H9 (cell line): ENCODE measurements around the gene SOX21. TPM values are rescaled to one million over a fixed set of nuclear protein-coding genes. Genes with fewer than 3 reads are reported as not detected.

Experiments
- DNase-seq: peaks from one replicate; pipeline ENCODE4 v3.0.0-alpha.2; 2017
- H2AFZ ChIP-seq: one replicate; pipeline ENCODE4 v1.6.1; 2013; ENCODE audit warnings: mild to moderate bottlenecking, low read length, control low read depth, moderate library complexity
- H2AK5ac ChIP-seq: 2 replicates; pipeline ENCODE4 v1.6.1; 2013; ENCODE audit warnings: low read length, control low read depth, mixed read lengths; ENCODE audit not compliant: insufficient read length
- H2BK120ac ChIP-seq: one replicate; pipeline ENCODE4 v1.6.1; 2013; ENCODE audit warnings: low read depth, mild to moderate bottlenecking, low read length, control low read depth, inconsistent platforms; ENCODE audit not compliant: poor library complexity, severe bottlenecking
- H2BK12ac ChIP-seq: 2 replicates; pipeline ENCODE4 v1.6.1; 2013; ENCODE audit warnings: low read length, control low read depth, mixed read lengths, low read depth; ENCODE audit not compliant: insufficient read length
- H2BK15ac ChIP-seq: 2 replicates; pipeline ENCODE4 v1.6.1; 2013; ENCODE audit warnings: low read depth, low read length, control low read depth
- H2BK20ac ChIP-seq: one replicate; pipeline ENCODE4 v1.6.1; 2013; ENCODE audit warnings: low read depth, mild to moderate bottlenecking, low read length, control low read depth, inconsistent platforms; ENCODE audit not compliant: poor library complexity, severe bottlenecking
- H2BK5ac ChIP-seq: 2 replicates; pipeline ENCODE4 v1.6.1; 2013; ENCODE audit warnings: low read length, control low read depth, mixed read lengths; ENCODE audit not compliant: insufficient read length
- H3K14ac ChIP-seq: 2 replicates; pipeline ENCODE4 v1.6.1; 2013; ENCODE audit warnings: low read length, control low read depth; ENCODE audit not compliant: insufficient read depth
- H3K18ac ChIP-seq: 2 replicates; pipeline ENCODE4 v1.6.1; 2013; ENCODE audit warnings: low read depth, mild to moderate bottlenecking, mixed read lengths, low read length, control low read depth; ENCODE audit not compliant: insufficient read length
- H3K23ac ChIP-seq: 2 replicates; pipeline ENCODE4 v1.6.1; 2013; ENCODE audit warnings: low read length, control low read depth, mixed read lengths, low read depth; ENCODE audit not compliant: insufficient read length
- H3K23me2 ChIP-seq: 2 replicates; pipeline ENCODE4 v1.6.1; 2013; ENCODE audit warnings: low read depth, mild to moderate bottlenecking, mixed read lengths, low read length, control low read depth; ENCODE audit not compliant: insufficient read length, poor library complexity, severe bottlenecking
- H3K27ac ChIP-seq: 2 replicates; pipeline ENCODE4 v1.5.1; 2013; ENCODE audit warnings: low read length, control low read depth, mixed read lengths, low read depth; ENCODE audit not compliant: insufficient read length
- H3K27me3 ChIP-seq: 2 replicates; pipeline ENCODE4 v1.6.1; 2013; ENCODE audit warnings: low read length, control low read depth, inconsistent platforms; ENCODE audit not compliant: insufficient read depth
- H3K4ac ChIP-seq: 2 replicates; pipeline ENCODE4 v1.6.1; 2013; ENCODE audit warnings: low read depth, mild to moderate bottlenecking, control low read depth, inconsistent platforms, low read length, moderate library complexity
- H3K4me1 ChIP-seq: 2 replicates; pipeline ENCODE4 v1.6.1; 2013; ENCODE audit warnings: low read length, control low read depth, inconsistent platforms; ENCODE audit not compliant: insufficient read depth
- H3K4me2 ChIP-seq: 2 replicates; pipeline ENCODE4 v1.6.1; 2013; ENCODE audit warnings: low read length, control low read depth, mixed read lengths; ENCODE audit not compliant: insufficient read length, insufficient read depth
- H3K56ac ChIP-seq: 2 replicates; pipeline ENCODE4 v1.6.1; 2013; ENCODE audit warnings: low read depth, mild to moderate bottlenecking, mixed read lengths, low read length, control low read depth; ENCODE audit not compliant: insufficient read length
- H3K79me1 ChIP-seq: 2 replicates; pipeline ENCODE4 v1.6.1; 2013; ENCODE audit warnings: low read depth, mild to moderate bottlenecking, moderate library complexity, low read length, control low read depth, inconsistent platforms; ENCODE audit not compliant: insufficient read depth, poor library complexity, severe bottlenecking
- H3K79me2 ChIP-seq: 2 replicates; pipeline ENCODE4 v1.6.1; 2013; ENCODE audit warnings: low read length, control low read depth, inconsistent platforms; ENCODE audit not compliant: insufficient read depth
- H3K9ac ChIP-seq: 2 replicates; pipeline ENCODE4 v1.6.1; 2013; ENCODE audit warnings: low read length, control low read depth, mixed read lengths; ENCODE audit not compliant: insufficient read length; ENCODE audit errors: extremely low read depth
- H3K9me3 ChIP-seq: one replicate; pipeline ENCODE4 v1.6.1; 2013; ENCODE audit warnings: low read depth, low read length, inconsistent platforms; ENCODE audit not compliant: control insufficient read depth
- H3T11ph ChIP-seq: one replicate; pipeline ENCODE4 v1.6.1; 2013; ENCODE audit warnings: mild to moderate bottlenecking, low read length, control low read depth, inconsistent platforms
- H4K20me1 ChIP-seq: one replicate; pipeline ENCODE4 v1.6.1; 2013; ENCODE audit not compliant: control insufficient read depth, insufficient read length, insufficient read depth
- H4K5ac ChIP-seq: 2 replicates; pipeline ENCODE4 v1.6.1; 2013; ENCODE audit warnings: low read depth, mild to moderate bottlenecking, mixed read lengths, low read length, control low read depth; ENCODE audit not compliant: insufficient read length
- H4K8ac ChIP-seq: replicated peaks from 2 replicates; pipeline ENCODE4 v1.6.1; 2013; ENCODE audit warnings: low read length, control low read depth, mixed read lengths, low read depth; ENCODE audit not compliant: insufficient read length
- H4K91ac ChIP-seq: 2 replicates; pipeline ENCODE4 v1.6.1; 2013; ENCODE audit warnings: low read depth, mild to moderate bottlenecking, moderate library complexity, mixed read lengths, low read length, control low read depth; ENCODE audit not compliant: insufficient read length
- H3K27ac Mint-ChIP-seq, 3 experiments: 2 replicates in 2 of 3; 3 replicates in 1 of 3; pipeline ENCODE4 v1.8.0; 2020 to 2021; ENCODE audit warnings: mixed read lengths in 3 of 3, mild to moderate bottlenecking in 1 of 3, moderate library complexity in 1 of 3
- H3K27me3 Mint-ChIP-seq: 2 replicates; pipeline ENCODE4 v1.8.0; 2021; ENCODE audit warnings: low read depth, mild to moderate bottlenecking, moderate library complexity, mixed read lengths
- H3K36me3 Mint-ChIP-seq, 3 experiments: 2 replicates in 2 of 3; 3 replicates in 1 of 3; pipeline ENCODE4 v1.8.0; 2020 to 2021; ENCODE audit warnings: low read depth in 3 of 3, mixed read lengths in 3 of 3; ENCODE audit not compliant: insufficient read depth in 1 of 3
- H3K4me1 Mint-ChIP-seq, 2 experiments: 2 replicates each; pipeline ENCODE4 v1.8.0; 2020; ENCODE audit warnings: mixed read lengths in 2 of 2
- H3K4me3 Mint-ChIP-seq, 2 experiments: 2 replicates in 1 of 2; 3 replicates in 1 of 2; pipeline ENCODE4 v1.8.0; 2020 to 2021; ENCODE audit warnings: mild to moderate bottlenecking in 2 of 2, mixed read lengths in 2 of 2, moderate library complexity in 1 of 2
- H3K9me3 Mint-ChIP-seq, 2 experiments: 2 replicates in 1 of 2; 3 replicates in 1 of 2; pipeline ENCODE4 v1.8.0; 2020; ENCODE audit warnings: mild to moderate bottlenecking in 2 of 2, mixed read lengths in 2 of 2, moderate library complexity in 1 of 2
- WGBS: extraction: QIAGEN DNeasy Blood & Tissue Kit; methylation state at CpG from one replicate; pipeline ENCODE4 v1.1.7; 2013; ENCODE audit warnings: missing lambda C conversion rate, low lambda C conversion rate, mixed read lengths; ENCODE audit not compliant: insufficient read length; ENCODE audit errors: extremely low coverage; 5-methylcytosine and 5-hydroxymethylcytosine counted together
- total RNA-seq: library from RNA; stranded (reverse); gene quantifications from 2 replicates; pipeline ENCODE4 v1.2.1, GENCODE V29; 2021
- TF ChIP-seq, protein P1 (sequence below): fragments of 200-600 bp; sonication (generic); conservative IDR thresholded peaks from 3 replicates; pipeline ENCODE4 v1.8.0; 2021; ENCODE audit warnings: antibody characterized with exemption, mild to moderate bottlenecking

SOX21 gene
- total RNA-seq, 1 experiment from 2014 or later, result 38.4 TPM

DNA sequence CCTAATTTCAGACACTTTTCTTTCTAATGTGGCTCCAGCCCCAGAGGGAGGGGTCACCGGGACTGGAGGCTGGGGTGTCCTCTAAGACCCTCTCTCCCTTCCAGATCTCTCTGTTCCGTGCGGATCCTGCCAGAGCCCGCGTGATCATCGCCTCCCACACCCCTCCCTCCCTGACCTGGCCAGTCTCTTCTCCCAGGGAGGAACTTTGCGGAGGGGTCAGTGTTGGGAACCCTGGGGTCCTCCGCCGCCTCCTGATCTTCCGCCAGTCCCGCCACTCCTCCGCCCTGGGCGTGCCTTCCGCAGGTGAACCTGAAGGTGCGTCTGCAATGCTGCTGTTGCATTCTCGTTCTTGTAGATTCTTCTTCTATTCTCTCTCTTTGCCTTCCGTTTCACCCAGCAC is 9.1 kb downstream of the SOX21 start:
- H3K4me2 ChIP-seq, result peak overlapping the region; percentile 87

More for the DNA sequence above, 9.1 kb downstream of the SOX21 start:
- Mint-ChIP-seq H3K27me3 (peaks cover 98% of the 10 kb centered on the region), H3K4me3 (peak overlapping the region; percentile 66 to 76), H3K9me3 (peaks cover 0 to 8% of the 10 kb centered on the region in 2 experiments; a peak in 2 of 5 replicates), H3K36me3 (no peaks in the 10 kb centered on the region; a peak in 2 of 7 replicates), H3K4me1 (peaks cover 54 to 63% of the 10 kb centered on the region in 2 experiments), H3K27ac (no peak overlapping the region)
- Histone ChIP-seq H3K18ac (no peak overlapping the region), H3K23me2 (peaks cover 30% of the 10 kb centered on the region), H3K79me1 (no peaks in the 10 kb centered on the region), H3K9me3 (no peaks in the 10 kb centered on the region), H2BK15ac (no peak overlapping the region), H2BK12ac (no peak overlapping the region), H4K8ac (no peak overlapping the region), H2BK120ac (no peak overlapping the region), H3K27me3 (peaks cover 57% of the 10 kb centered on the region; the same call in 1 of the 2 replicates), H4K91ac (no peak overlapping the region), H3T11ph (no peak overlapping the region), H2BK20ac (no peak overlapping the region), H3K4ac (no peak overlapping the region), H3K27ac (no peak overlapping the region), H3K56ac (no peak overlapping the region), H3K14ac (no peak overlapping the region), H2BK5ac (no peak overlapping the region), H2AK5ac (no peak overlapping the region), H2AFZ (no peak overlapping the region), H4K5ac (no peak overlapping the region), H3K4me1 (no peaks in the 10 kb centered on the region), H4K20me1 (no peaks in the 10 kb centered on the region), H3K79me2 (no peaks in the 10 kb centered on the region), H3K9ac (no peak overlapping the region), H3K23ac (no peak overlapping the region)
- no CpG with 5 or more reads among the region's 17 CpGs for WGBS
- TF ChIP-seq, protein P1, sequence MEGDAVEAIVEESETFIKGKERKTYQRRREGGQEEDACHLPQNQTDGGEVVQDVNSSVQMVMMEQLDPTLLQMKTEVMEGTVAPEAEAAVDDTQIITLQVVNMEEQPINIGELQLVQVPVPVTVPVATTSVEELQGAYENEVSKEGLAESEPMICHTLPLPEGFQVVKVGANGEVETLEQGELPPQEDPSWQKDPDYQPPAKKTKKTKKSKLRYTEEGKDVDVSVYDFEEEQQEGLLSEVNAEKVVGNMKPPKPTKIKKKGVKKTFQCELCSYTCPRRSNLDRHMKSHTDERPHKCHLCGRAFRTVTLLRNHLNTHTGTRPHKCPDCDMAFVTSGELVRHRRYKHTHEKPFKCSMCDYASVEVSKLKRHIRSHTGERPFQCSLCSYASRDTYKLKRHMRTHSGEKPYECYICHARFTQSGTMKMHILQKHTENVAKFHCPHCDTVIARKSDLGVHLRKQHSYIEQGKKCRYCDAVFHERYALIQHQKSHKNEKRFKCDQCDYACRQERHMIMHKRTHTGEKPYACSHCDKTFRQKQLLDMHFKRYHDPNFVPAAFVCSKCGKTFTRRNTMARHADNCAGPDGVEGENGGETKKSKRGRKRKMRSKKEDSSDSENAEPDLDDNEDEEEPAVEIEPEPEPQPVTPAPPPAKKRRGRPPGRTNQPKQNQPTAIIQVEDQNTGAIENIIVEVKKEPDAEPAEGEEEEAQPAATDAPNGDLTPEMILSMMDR, result no peak
- DNase-seq, result peak; percentile 53
